Peyer's patch (tissue), 4 donors: ENCODE measurements around the gene ATPAF2.

ENCODE experiments used
- CTCF ChIP-seq, 6 experiments: fragments of 450-650 bp in 4 of 6; fragments of 200-600 bp in 2 of 6; sonication (generic) in 1 of 6; IDR thresholded peaks; one replicate each; pipeline ENCODE4 v1.5.1; 2017 to 2019; ENCODE audit warnings: antibody characterized with exemption in 6 of 6, mild to moderate bottlenecking in 3 of 6, moderate library complexity in 1 of 6
- POLR2A ChIP-seq, 2 donors: fragments of 450-650 bp; IDR thresholded peaks; one replicate each; pipeline ENCODE4 v1.5.1; 2017; ENCODE audit warnings: antibody characterized with exemption in 2 of 2, mild to moderate bottlenecking in 2 of 2, moderate library complexity in 2 of 2

- TF ChIP-seq POLR2A (IDR thresholded peaks at IDR 0.05): peak in 1 of 2 donors; percentile 47
- peak in 3 of 6 experiments; percentile 14 to 20 (median 14) for TF ChIP-seq CTCF (IDR thresholded peaks at IDR 0.05)
Measured at GRCh38 chr17:18038861-18039534, at the start of gene ATPAF2, which contains the start of gene GID4.
